ENCODE results near the gene CPSF3. TPM values are rescaled to one million over a fixed set of nuclear protein-coding genes. Genes with fewer than 3 reads are reported as not detected.

CPSF3 gene
- total and polyA plus RNA-seq, 2 of the 13 experiments (the other 11 are each of a cell fraction or from before 2014, with no cell fraction given), result 19.8 to 93.0 TPM

DNA sequence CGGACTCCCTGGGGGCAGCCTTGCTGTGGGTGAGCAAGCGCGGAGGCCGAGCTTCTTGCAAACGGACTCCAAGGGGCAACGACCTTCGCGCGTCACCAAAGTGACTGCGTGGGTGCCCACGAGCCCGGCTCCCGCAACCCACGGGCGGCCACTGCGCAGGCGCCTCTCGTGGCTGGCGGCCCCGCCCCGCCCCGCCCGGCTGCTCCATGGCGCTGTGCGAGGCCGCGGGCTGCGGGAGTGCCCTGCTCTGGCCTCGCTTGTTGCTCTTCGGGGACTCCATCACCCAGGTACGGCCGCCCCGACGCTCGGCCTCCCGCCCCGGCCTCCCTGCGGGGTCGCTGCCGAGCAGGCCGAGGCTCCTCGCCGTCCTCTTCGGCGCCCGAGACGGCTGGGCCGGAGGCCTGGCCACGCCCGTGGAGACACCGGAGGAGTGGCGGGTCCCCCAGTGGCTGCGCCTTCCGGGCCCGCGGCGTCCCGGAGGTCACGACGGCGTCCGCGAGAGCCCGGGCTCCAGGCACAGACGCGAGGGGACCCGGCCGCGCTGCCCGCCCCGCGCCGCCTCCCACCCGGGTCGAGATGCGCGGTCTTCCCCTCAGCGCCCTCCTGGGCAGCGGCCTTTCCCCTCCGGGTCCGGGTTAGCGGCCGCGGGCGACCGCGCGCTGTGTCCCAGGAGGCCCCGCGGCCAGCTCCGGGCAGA is 51.1 kb downstream of the CPSF3 start, which contains the start of gene IAH1 (continued):
- TF ChIP-seq ZXDC (CRISPR knock-in tag; IDR thresholded peaks at IDR 0.05) (peak; percentile 90), XRCC5 (optimal IDR thresholded peaks at IDR 0.05; ENCODE audit: low read length) (peak; percentile 18), GFI1 (CRISPR knock-in tag; IDR thresholded peaks at IDR 0.05; ENCODE audit: borderline replicate concordance) (no peak), RCOR2 (CRISPR knock-in tag; IDR thresholded peaks at IDR 0.05) (no peak), ZNF883 (CRISPR knock-in tag; IDR thresholded peaks at IDR 0.05; ENCODE audit: not compliant biosample characterization) (no peak), REXO4 (CRISPR knock-in tag; IDR thresholded peaks at IDR 0.05; ENCODE audit: borderline replicate concordance) (no peak), ZNF549 (CRISPR knock-in tag; IDR thresholded peaks at IDR 0.05) (no peak), ZNF816 (CRISPR knock-in tag; IDR thresholded peaks at IDR 0.05; ENCODE audit: borderline replicate concordance) (no peak), ZNF547 (CRISPR knock-in tag; IDR thresholded peaks at IDR 0.05) (peak; percentile 77; the same call in 1 of the 2 replicates), RAD21 (CRISPR knock-in tag; IDR thresholded peaks at IDR 0.05) (0 out of 2 replicates have a peak, but pooled peaks have one; percentile 9), ZSCAN12 (CRISPR knock-in tag; IDR thresholded peaks at IDR 0.05) (no peak), ZSCAN5A (CRISPR knock-in tag; IDR thresholded peaks at IDR 0.05; ENCODE audit: borderline replicate concordance) (no peak), KMT2B (CRISPR knock-in tag; IDR thresholded peaks at IDR 0.05) (no peak)
- TF ChIP-seq, protein P1, sequence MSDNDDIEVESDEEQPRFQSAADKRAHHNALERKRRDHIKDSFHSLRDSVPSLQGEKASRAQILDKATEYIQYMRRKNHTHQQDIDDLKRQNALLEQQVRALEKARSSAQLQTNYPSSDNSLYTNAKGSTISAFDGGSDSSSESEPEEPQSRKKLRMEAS (IDR thresholded peaks at IDR 0.05), result peak; percentile 35; the same call in 1 of the 2 replicates
- TF ChIP-seq, protein P2, sequence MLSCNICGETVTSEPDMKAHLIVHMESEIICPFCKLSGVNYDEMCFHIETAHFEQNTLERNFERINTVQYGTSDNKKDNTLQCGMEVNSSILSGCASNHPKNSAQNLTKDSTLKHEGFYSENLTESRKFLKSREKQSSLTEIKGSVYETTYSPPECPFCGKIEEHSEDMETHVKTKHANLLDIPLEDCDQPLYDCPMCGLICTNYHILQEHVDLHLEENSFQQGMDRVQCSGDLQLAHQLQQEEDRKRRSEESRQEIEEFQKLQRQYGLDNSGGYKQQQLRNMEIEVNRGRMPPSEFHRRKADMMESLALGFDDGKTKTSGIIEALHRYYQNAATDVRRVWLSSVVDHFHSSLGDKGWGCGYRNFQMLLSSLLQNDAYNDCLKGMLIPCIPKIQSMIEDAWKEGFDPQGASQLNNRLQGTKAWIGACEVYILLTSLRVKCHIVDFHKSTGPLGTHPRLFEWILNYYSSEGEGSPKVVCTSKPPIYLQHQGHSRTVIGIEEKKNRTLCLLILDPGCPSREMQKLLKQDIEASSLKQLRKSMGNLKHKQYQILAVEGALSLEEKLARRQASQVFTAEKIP (CRISPR knock-in tag; IDR thresholded peaks at IDR 0.05; ENCODE audit: borderline replicate concordance), result no peak
- TF ChIP-seq, protein P3, sequence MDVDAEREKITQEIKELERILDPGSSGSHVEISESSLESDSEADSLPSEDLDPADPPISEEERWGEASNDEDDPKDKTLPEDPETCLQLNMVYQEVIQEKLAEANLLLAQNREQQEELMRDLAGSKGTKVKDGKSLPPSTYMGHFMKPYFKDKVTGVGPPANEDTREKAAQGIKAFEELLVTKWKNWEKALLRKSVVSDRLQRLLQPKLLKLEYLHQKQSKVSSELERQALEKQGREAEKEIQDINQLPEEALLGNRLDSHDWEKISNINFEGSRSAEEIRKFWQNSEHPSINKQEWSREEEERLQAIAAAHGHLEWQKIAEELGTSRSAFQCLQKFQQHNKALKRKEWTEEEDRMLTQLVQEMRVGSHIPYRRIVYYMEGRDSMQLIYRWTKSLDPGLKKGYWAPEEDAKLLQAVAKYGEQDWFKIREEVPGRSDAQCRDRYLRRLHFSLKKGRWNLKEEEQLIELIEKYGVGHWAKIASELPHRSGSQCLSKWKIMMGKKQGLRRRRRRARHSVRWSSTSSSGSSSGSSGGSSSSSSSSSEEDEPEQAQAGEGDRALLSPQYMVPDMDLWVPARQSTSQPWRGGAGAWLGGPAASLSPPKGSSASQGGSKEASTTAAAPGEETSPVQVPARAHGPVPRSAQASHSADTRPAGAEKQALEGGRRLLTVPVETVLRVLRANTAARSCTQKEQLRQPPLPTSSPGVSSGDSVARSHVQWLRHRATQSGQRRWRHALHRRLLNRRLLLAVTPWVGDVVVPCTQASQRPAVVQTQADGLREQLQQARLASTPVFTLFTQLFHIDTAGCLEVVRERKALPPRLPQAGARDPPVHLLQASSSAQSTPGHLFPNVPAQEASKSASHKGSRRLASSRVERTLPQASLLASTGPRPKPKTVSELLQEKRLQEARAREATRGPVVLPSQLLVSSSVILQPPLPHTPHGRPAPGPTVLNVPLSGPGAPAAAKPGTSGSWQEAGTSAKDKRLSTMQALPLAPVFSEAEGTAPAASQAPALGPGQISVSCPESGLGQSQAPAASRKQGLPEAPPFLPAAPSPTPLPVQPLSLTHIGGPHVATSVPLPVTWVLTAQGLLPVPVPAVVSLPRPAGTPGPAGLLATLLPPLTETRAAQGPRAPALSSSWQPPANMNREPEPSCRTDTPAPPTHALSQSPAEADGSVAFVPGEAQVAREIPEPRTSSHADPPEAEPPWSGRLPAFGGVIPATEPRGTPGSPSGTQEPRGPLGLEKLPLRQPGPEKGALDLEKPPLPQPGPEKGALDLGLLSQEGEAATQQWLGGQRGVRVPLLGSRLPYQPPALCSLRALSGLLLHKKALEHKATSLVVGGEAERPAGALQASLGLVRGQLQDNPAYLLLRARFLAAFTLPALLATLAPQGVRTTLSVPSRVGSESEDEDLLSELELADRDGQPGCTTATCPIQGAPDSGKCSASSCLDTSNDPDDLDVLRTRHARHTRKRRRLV (CRISPR knock-in tag; IDR thresholded peaks at IDR 0.05), result no peak
- TF ChIP-seq, protein P4, sequence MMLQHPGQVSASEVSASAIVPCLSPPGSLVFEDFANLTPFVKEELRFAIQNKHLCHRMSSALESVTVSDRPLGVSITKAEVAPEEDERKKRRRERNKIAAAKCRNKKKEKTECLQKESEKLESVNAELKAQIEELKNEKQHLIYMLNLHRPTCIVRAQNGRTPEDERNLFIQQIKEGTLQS (CRISPR knock-in tag; IDR thresholded peaks at IDR 0.05), result 0 out of 2 replicates have a peak, but pooled peaks have one; percentile 14
